Measurements from ENCODE around the gene CD209. TPM values are rescaled to one million over a fixed set of nuclear protein-coding genes. Genes with fewer than 3 reads are reported as not detected.

Gene CD209
- total and polyA plus RNA-seq, 9 of the 15 experiments (the other 6 are each of a cell fraction or from before 2014, with no cell fraction given): 0.01 TPM; not detected in 8

- Histone ChIP-seq H3K9ac (ENCODE audit: insufficient read depth in 1 of 2, low read depth in 2 of 2, low read length in 2 of 2) (no peak overlapping the region), H4K20me1 (replicated peaks; ENCODE audit: control insufficient read depth, insufficient read depth, low read length) (0 out of 2 replicates have a peak, but pooled peaks cover 4% of the 10 kb centered on the region), H3K79me2 (ENCODE audit: control insufficient read depth, insufficient read depth, low read length) (no peaks in the 10 kb centered on the region), H2AFZ (ENCODE audit: low read depth, low read length) (no peak overlapping the region), H3K4me1 (replicated peaks in 1 of 2; ENCODE audit: control insufficient read depth in 2 of 2, insufficient read depth in 2 of 2, low read length in 2 of 2) (no peaks in the 10 kb centered on the region; a peak in 1 of 5 replicates), H3K4me2 (ENCODE audit: insufficient read depth, low read length) (no peak overlapping the region), H3K4me3 (no peak overlapping the region), H3K27ac (ENCODE audit: extremely low read depth, low read depth, low read length) (no peak overlapping the region), H3K36me3 (ENCODE audit: control insufficient read depth, insufficient read depth, low read length) (no peaks in the 10 kb centered on the region), H3K9me3 (replicated peaks; ENCODE audit: control insufficient read depth, insufficient read depth, low read depth, low read length) (no peaks in the 10 kb centered on the region), H3K9me1 (ENCODE audit: control insufficient read depth, insufficient read depth, low read length) (no peaks in the 10 kb centered on the region), H3K27me3 (ENCODE audit: control insufficient read depth in 2 of 2, insufficient read depth in 2 of 2, low read length in 2 of 2) (peaks cover 0 to 38% of the 10 kb centered on the region in 2 experiments; a peak in 3 of 5 replicates)
- peak; percentile 23; the same call in 1 of the 2 replicates for TF ChIP-seq ZNF121 (CRISPR knock-in tag; conservative IDR thresholded peaks at IDR 0.05)
- TF ChIP-seq, protein P1, sequence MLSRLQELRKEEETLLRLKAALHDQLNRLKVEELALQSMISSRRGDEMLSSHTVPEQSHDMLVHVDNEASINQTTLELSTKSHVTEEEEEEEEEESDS (CRISPR knock-in tag; IDR thresholded peaks at IDR 0.05): no peak
- 5% methylated on average over 23 of the region's 24 CpGs for WGBS (ENCODE audit: insufficient coverage, low coverage, missing lambda C conversion rate)
- DNase-seq (ENCODE audit: extremely low read depth in 1 of 4, low spot score in 3 of 4) (no peak), FAIRE-seq (no peak), ATAC-seq (no peak)
- CTCF ChIA-PET (ENCODE audit: low intra/inter-chr PET ratio): no interaction called here
- in situ Hi-C loops (cut with MboI): no loop called here
- intact Hi-C loops (cut with micrococcal nuclease): no loop called here
- no TSS peak for BruUV-seq (replicated peaks)
- POLR2A ChIA-PET: no interaction called here
These were observed 41.7 kb downstream of the CD209 start for GRCh38 chr19:7705387-7706187.

DNA sequence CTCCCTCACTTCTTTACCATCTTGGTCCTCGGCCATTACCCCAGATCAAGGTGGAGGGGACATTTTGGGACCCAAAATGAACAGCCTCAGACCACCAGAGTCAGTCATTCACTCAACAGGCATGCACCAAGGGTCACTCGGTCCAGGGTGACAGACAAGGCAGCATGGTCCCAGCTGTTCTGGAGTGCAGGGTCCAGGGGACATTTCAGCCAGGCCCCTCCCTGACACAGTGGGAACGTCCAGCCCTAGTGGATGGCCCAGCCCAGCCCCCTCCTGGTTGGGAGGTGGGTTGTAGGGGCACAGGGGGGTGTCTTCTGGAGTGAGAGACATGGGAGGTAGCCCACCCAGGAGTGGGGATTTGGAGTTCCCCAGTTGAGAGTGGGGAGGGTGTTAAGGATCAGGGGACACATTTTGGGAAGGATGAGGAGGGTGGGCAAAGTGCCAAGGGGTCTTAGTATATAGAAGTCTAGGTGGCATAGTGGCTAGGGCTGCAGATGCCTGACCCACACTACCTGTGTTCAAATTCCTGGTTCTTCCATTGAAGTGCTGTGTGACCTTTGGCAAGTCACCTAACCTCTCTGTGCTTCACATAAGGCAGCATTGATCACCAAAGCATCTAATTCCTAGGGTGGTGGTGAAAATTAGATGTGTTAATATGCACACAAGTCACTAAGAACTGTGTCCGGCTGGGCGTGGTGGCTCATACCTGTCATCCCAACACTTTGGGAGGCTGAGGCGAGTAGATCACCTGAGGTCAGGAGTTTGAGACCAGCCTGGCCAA, 42.9 kb downstream of the CD209 start:
- DNase-seq (ENCODE audit: extremely low read depth in 1 of 4, low spot score in 3 of 4): no peak
- H3K9me3 ChIP-seq (replicated peaks; ENCODE audit: control insufficient read depth, insufficient read depth, low read depth, low read length): no peaks in the 10 kb centered on the region
- H2AFZ ChIP-seq (ENCODE audit: low read depth, low read length): no peak overlapping the region
- no peak for FAIRE-seq
- ATAC-seq: no peak
- H3K9ac ChIP-seq (ENCODE audit: insufficient read depth in 1 of 2, low read depth in 2 of 2, low read length in 2 of 2): no peak overlapping the region
- WGBS (ENCODE audit: insufficient coverage, low coverage, missing lambda C conversion rate): 18% methylated on average over 6 of the region's 6 CpGs
- H4K20me1 ChIP-seq (replicated peaks; ENCODE audit: control insufficient read depth, insufficient read depth, low read length): 0 out of 2 replicates have a peak, but pooled peaks cover 4% of the 10 kb centered on the region
- H3K4me1 ChIP-seq (replicated peaks in 1 of 2; ENCODE audit: control insufficient read depth in 2 of 2, insufficient read depth in 2 of 2, low read length in 2 of 2): peaks cover 0 to 2% of the 10 kb centered on the region in 2 experiments; a peak in 3 of 5 replicates
- intact Hi-C loops (cut with micrococcal nuclease): no loop called here
- H3K9me1 ChIP-seq (ENCODE audit: control insufficient read depth, insufficient read depth, low read length): no peaks in the 10 kb centered on the region
- no peak overlapping the region for H3K4me3 ChIP-seq
- in situ Hi-C loops (cut with MboI): no loop called here
- H3K79me2 ChIP-seq (ENCODE audit: control insufficient read depth, insufficient read depth, low read length): no peaks in the 10 kb centered on the region
- ChIA-PET CTCF (ENCODE audit: low intra/inter-chr PET ratio) (no interaction called here), POLR2A (no interaction called here)
- H3K27me3 ChIP-seq (ENCODE audit: control insufficient read depth in 2 of 2, insufficient read depth in 2 of 2, low read length in 2 of 2): peaks cover 0 to 34% of the 10 kb centered on the region in 2 experiments; a peak in 3 of 5 replicates
- H3K36me3 ChIP-seq (ENCODE audit: control insufficient read depth, insufficient read depth, low read length): no peaks in the 10 kb centered on the region
- BruUV-seq (replicated peaks): no TSS peak
- H3K27ac ChIP-seq (ENCODE audit: extremely low read depth, low read depth, low read length): no peak overlapping the region
- H3K4me2 ChIP-seq (ENCODE audit: insufficient read depth, low read length): no peak overlapping the region
- TF ChIP-seq KAT8 (IDR thresholded peaks at IDR 0.05; ENCODE audit: low read depth) (no peak), GATAD2A (IDR thresholded peaks at IDR 0.05) (no peak), SAFB2 (IDR thresholded peaks at IDR 0.05; ENCODE audit: borderline replicate concordance, low read depth, low read length, severe bottlenecking) (no peak), ZFP36 (IDR thresholded peaks at IDR 0.05; ENCODE audit: low read depth, low read length, partially characterized antibody) (peak; percentile 90), NFXL1 (CRISPR knock-in tag; IDR thresholded peaks at IDR 0.05) (no peak), RBM25 (IDR thresholded peaks at IDR 0.05; ENCODE audit: low read depth, low read length, severe bottlenecking) (peak; percentile 99), HDAC2 (IDR thresholded peaks at IDR 0.05) (0 out of 2 replicates have a peak, but pooled peaks have one; percentile 21), RB1 (IDR thresholded peaks at IDR 0.05; ENCODE audit: low read depth) (no peak), RBM22 (IDR thresholded peaks at IDR 0.05; ENCODE audit: low read depth, low read length, poor library complexity, severe bottlenecking) (no peak), ARHGAP35 (IDR thresholded peaks at IDR 0.05; ENCODE audit: partially characterized antibody) (no peak), NFATC3 (IDR thresholded peaks at IDR 0.05) (no peak), FIP1L1 (IDR thresholded peaks at IDR 0.05; ENCODE audit: low read depth, low read length, poor library complexity, severe bottlenecking) (no peak), POLR2B (IDR thresholded peaks at IDR 0.05; ENCODE audit: low read depth, partially characterized antibody) (no peak), DIDO1 (tag; IDR thresholded peaks at IDR 0.05; ENCODE audit: low read depth) (no peak), BCOR (IDR thresholded peaks at IDR 0.05) (peak; percentile 95)

All from K562 (cell line).